Measurements from ENCODE around the gene MYH16. TPM values are rescaled to one million over a fixed set of nuclear protein-coding genes. Genes with fewer than 3 reads are reported as not detected.

MYH16 gene
- total and polyA plus RNA-seq, 9 of the 15 experiments (the other 6 are each of a cell fraction or from before 2014, with no cell fraction given): 0.09 TPM; not detected in 8

DNA sequence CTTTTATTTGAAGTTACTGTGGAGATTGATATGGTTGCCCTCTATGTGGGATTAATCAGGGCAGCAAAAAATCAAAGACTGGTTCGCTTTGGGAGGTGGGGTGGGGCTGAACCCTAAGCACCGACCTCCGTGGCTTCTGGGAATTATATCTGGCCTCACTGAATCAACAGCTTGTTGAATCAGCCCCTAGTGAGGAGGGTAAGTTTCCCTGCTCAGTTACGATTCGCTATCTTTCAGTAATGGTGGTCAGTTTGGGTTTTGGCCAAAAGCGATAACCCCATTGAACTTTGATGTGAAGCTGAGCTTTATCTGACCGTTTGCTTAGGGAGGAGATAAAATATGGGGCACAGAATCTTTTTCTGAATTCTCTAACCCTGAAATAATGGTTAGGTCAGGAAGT, 36.5 kb downstream of the MYH16 start (continued):
- TF ChIP-seq ZNF146 (CRISPR knock-in tag; IDR thresholded peaks at IDR 0.05; ENCODE audit: unreplicated experiment) (no peak), KDM1A (IDR thresholded peaks at IDR 0.05) (peak; percentile 54 to 76; a peak in 3 of 4 replicates), RCOR1 (IDR thresholded peaks at IDR 0.05; ENCODE audit: borderline replicate concordance in 1 of 2, low read depth in 2 of 2, low read length in 2 of 2) (peak in 1 of 2 experiments; percentile 73; a peak in 1 of 4 replicates), RBM14 (IDR thresholded peaks at IDR 0.05; ENCODE audit: borderline replicate concordance, insufficient read depth, low read depth, low read length) (no peak), CAMTA2 (CRISPR knock-in tag; conservative IDR thresholded peaks at IDR 0.05) (no peak), ZBTB2 (IDR thresholded peaks at IDR 0.05) (no peak), TAL1 (IDR thresholded peaks at IDR 0.05) (peak; percentile 39; the same call in 1 of the 2 replicates), ZNF507 (tag; conservative IDR thresholded peaks at IDR 0.05) (no peak), ZNF444 (CRISPR knock-in tag; IDR thresholded peaks at IDR 0.05) (no peak)
- TF ChIP-seq, protein P1, sequence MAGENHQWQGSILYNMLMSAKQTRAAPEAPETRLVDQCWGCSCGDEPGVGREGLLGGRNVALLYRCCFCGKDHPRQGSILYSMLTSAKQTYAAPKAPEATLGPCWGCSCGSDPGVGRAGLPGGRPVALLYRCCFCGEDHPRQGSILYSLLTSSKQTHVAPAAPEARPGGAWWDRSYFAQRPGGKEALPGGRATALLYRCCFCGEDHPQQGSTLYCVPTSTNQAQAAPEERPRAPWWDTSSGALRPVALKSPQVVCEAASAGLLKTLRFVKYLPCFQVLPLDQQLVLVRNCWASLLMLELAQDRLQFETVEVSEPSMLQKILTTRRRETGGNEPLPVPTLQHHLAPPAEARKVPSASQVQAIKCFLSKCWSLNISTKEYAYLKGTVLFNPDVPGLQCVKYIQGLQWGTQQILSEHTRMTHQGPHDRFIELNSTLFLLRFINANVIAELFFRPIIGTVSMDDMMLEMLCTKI (IDR thresholded peaks at IDR 0.05; ENCODE audit: partially characterized antibody): no peak
- TF ChIP-seq, protein P2, sequence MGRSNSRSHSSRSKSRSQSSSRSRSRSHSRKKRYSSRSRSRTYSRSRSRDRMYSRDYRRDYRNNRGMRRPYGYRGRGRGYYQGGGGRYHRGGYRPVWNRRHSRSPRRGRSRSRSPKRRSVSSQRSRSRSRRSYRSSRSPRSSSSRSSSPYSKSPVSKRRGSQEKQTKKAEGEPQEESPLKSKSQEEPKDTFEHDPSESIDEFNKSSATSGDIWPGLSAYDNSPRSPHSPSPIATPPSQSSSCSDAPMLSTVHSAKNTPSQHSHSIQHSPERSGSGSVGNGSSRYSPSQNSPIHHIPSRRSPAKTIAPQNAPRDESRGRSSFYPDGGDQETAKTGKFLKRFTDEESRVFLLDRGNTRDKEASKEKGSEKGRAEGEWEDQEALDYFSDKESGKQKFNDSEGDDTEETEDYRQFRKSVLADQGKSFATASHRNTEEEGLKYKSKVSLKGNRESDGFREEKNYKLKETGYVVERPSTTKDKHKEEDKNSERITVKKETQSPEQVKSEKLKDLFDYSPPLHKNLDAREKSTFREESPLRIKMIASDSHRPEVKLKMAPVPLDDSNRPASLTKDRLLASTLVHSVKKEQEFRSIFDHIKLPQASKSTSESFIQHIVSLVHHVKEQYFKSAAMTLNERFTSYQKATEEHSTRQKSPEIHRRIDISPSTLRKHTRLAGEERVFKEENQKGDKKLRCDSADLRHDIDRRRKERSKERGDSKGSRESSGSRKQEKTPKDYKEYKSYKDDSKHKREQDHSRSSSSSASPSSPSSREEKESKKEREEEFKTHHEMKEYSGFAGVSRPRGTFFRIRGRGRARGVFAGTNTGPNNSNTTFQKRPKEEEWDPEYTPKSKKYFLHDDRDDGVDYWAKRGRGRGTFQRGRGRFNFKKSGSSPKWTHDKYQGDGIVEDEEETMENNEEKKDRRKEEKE (IDR thresholded peaks at IDR 0.05; ENCODE audit: borderline replicate concordance in 1 of 2, control insufficient read depth in 1 of 2, low read depth in 2 of 2, low read length in 1 of 2): no peak

Measured in K562 (cell line).